ENCODE measurements around the gene DHX34.

The DHX34 gene

DNA sequence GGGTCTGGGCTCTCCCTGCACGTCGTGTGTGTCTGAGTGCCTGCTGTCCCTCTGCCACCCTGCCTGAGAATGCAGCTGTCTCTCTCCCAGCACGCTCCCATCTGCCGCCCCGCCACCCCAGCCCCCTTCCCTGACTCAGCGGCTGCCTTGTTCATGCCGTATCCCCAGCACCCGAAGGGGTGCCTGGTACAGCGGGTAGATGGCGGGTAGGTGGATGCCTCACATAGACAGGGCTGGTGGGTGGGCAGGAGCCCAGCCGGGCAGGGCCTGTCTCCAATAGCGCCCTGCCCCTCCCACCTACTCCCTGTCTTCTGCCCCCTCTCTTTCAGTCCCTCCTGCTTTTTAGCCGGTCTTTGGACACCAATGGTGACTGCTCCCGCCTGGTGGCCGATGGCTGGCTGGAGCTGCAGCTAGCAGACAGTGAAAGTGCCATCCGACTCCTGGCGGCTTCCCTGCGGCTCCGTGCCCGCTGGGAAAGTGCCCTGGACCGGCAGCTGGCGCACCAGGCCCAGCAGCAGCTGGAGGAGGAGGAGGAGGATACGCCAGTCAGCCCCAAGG, 30.3 kb downstream of the DHX34 start (continued):
- TF ChIP-seq ZNF677 (tag by site-specific recombination; IDR thresholded peaks at IDR 0.05) (no peak), ZNF266 (tag by site-specific recombination; IDR thresholded peaks at IDR 0.05; ENCODE audit: low read depth) (no peak)

DNA sequence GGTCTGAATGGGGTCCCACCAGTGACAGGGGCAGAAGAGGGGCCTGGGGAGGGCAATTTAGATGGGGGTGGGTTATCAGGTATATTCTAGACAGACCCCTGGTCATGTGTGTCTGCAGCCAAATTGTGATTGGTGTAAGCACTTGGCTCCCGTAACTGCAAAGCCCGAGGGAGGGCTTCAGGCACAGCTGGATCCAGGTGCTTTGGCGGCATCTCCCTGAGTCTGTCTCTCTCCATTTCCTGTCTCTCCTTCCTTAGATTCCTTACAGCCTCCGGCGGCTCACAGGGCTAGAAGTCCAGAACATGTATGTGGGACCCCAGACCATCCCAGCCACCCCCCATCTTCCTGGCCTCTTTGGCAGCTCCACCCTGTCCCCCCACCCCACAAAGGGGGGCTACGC, 31.4 kb downstream of the DHX34 start:
- TF ChIP-seq ZNF626 (tag by site-specific recombination; IDR thresholded peaks at IDR 0.05) (no peak), ZSCAN30 (tag by site-specific recombination; IDR thresholded peaks at IDR 0.05) (no peak), ZNF433 (tag by site-specific recombination; IDR thresholded peaks at IDR 0.05; ENCODE audit: low read depth) (no peak), ZNF747 (tag by site-specific recombination; IDR thresholded peaks at IDR 0.05) (no peak), ZNF354C (tag by site-specific recombination; IDR thresholded peaks at IDR 0.05; ENCODE audit: borderline replicate concordance, low read depth) (no peak), ZNF777 (tag by site-specific recombination; IDR thresholded peaks at IDR 0.05; ENCODE audit: borderline replicate concordance) (no peak), ZNF660 (tag by site-specific recombination; IDR thresholded peaks at IDR 0.05) (no peak), ZNF366 (tag by site-specific recombination; conservative IDR thresholded peaks at IDR 0.05) (no peak), ZFP41 (tag by site-specific recombination; IDR thresholded peaks at IDR 0.05; ENCODE audit: borderline replicate concordance) (no peak), SP3 (tag by site-specific recombination; IDR thresholded peaks at IDR 0.05) (no peak), ZNF529 (tag by site-specific recombination; IDR thresholded peaks at IDR 0.05; ENCODE audit: insufficient replicate concordance) (no peak), SP7 (tag by site-specific recombination; IDR thresholded peaks at IDR 0.05) (no peak), REPIN1 (tag by site-specific recombination; IDR thresholded peaks at IDR 0.05; ENCODE audit: low read depth) (no peak), ZNF707 (tag by site-specific recombination; IDR thresholded peaks at IDR 0.05) (no peak)
- TF ChIP-seq, protein P1, sequence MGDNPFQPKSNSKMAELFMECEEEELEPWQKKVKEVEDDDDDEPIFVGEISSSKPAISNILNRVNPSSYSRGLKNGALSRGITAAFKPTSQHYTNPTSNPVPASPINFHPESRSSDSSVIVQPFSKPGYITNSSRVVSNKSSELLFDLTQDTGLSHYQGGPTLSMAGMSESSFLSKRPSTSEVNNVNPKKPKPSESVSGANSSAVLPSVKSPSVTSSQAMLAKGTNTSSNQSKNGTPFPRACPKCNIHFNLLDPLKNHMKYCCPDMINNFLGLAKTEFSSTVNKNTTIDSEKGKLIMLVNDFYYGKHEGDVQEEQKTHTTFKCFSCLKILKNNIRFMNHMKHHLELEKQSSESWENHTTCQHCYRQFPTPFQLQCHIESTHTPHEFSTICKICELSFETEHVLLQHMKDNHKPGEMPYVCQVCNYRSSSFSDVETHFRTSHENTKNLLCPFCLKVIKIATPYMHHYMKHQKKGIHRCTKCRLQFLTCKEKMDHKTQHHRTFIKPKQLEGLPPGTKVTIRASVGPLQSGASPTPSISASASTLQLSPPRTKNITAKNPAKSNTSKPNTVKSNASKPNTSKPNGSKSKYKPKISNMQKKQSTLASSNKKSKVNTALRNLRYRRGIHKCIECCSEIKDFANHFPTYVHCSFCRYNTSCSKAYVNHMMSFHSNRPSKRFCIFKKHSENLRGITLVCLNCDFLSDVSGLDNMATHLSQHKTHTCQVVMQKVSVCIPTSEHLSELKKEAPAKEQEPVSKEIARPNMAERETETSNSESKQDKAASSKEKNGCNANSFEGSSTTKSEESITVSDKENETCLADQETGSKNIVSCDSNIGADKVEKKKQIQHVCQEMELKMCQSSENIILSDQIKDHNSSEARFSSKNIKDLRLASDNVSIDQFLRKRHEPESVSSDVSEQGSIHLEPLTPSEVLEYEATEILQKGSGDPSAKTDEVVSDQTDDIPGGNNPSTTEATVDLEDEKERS (tag by site-specific recombination; IDR thresholded peaks at IDR 0.05): peak; percentile 30; the same call in 1 of the 2 replicates
- TF ChIP-seq, protein P2, sequence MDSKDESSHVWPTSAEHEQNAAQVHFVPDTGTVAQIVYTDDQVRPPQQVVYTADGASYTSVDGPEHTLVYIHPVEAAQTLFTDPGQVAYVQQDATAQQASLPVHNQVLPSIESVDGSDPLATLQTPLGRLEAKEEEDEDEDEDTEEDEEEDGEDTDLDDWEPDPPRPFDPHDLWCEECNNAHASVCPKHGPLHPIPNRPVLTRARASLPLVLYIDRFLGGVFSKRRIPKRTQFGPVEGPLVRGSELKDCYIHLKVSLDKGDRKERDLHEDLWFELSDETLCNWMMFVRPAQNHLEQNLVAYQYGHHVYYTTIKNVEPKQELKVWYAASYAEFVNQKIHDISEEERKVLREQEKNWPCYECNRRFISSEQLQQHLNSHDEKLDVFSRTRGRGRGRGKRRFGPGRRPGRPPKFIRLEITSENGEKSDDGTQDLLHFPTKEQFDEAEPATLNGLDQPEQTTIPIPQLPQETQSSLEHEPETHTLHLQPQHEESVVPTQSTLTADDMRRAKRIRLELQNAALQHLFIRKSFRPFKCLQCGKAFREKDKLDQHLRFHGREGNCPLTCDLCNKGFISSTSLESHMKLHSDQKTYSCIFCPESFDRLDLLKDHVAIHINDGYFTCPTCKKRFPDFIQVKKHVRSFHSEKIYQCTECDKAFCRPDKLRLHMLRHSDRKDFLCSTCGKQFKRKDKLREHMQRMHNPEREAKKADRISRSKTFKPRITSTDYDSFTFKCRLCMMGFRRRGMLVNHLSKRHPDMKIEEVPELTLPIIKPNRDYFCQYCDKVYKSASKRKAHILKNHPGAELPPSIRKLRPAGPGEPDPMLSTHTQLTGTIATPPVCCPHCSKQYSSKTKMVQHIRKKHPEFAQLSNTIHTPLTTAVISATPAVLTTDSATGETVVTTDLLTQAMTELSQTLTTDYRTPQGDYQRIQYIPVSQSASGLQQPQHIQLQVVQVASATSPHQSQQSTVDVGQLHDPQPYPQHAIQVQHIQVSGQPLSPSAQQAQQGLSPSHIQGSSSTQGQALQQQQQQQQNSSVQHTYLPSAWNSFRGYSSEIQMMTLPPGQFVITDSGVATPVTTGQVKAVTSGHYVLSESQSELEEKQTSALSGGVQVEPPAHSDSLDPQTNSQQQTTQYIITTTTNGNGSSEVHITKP (tag by site-specific recombination; IDR thresholded peaks at IDR 0.05): 0 out of 2 replicates have a peak, but pooled peaks have one; percentile 21
- TF ChIP-seq, protein P3, sequence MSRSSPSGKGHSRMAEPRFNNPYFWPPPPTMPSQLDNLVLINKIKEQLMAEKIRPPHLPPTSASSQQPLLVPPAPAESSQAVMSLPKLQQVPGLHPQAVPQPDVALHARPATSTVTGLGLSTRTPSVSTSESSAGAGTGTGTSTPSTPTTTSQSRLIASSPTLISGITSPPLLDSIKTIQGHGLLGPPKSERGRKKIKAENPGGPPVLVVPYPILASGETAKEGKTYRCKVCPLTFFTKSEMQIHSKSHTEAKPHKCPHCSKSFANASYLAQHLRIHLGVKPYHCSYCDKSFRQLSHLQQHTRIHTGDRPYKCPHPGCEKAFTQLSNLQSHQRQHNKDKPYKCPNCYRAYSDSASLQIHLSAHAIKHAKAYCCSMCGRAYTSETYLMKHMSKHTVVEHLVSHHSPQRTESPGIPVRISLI (tag by site-specific recombination; IDR thresholded peaks at IDR 0.05): no peak
- Histone ChIP-seq H3K27ac (ENCODE audit: extremely low read depth, low read depth, low read length) (no peak overlapping the region), H3K4me1 (ENCODE audit: control insufficient read depth, insufficient read depth, low read length) (no peaks in the 10 kb centered on the region; the same call in 1 of the 2 replicates), H3K36me3 (ENCODE audit: control insufficient read depth in 2 of 2, insufficient read depth in 1 of 2, low read length in 2 of 2) (peaks cover 13 to 63% of the 10 kb centered on the region in 2 experiments), H3K9me3 (ENCODE audit: control insufficient read depth, insufficient read depth, low read depth, low read length) (no peaks in the 10 kb centered on the region), H3K4me3 (ENCODE audit: low read depth, low read length) (no peak overlapping the region)
- ChIA-PET CTCF (interaction anchor here (2.1 kb wide), 1 partner anchor 10 kb away, joined by 13 read pairs; no protein-coding TSS in a partner anchor), POLR2A (interaction anchor here (1.2 kb wide), 1 partner anchor 32 kb away, joined by 3 read pairs; the partner anchor contains the start of gene DHX34)
